NOMO-1 treated with DMSO at 0.1 percent for 48 hours (cell line): Measurements from ENCODE around the gene CD99.

Source experiments
- DNase-seq: peaks from one replicate; lab custom pipeline; 2025; ENCODE audit not compliant: unreplicated experiment; lab: John Stamatoyannopoulos, UW

CD99 gene, protein sequence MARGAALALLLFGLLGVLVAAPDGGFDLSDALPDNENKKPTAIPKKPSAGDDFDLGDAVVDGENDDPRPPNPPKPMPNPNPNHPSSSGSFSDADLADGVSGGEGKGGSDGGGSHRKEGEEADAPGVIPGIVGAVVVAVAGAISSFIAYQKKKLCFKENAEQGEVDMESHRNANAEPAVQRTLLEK

DNA sequence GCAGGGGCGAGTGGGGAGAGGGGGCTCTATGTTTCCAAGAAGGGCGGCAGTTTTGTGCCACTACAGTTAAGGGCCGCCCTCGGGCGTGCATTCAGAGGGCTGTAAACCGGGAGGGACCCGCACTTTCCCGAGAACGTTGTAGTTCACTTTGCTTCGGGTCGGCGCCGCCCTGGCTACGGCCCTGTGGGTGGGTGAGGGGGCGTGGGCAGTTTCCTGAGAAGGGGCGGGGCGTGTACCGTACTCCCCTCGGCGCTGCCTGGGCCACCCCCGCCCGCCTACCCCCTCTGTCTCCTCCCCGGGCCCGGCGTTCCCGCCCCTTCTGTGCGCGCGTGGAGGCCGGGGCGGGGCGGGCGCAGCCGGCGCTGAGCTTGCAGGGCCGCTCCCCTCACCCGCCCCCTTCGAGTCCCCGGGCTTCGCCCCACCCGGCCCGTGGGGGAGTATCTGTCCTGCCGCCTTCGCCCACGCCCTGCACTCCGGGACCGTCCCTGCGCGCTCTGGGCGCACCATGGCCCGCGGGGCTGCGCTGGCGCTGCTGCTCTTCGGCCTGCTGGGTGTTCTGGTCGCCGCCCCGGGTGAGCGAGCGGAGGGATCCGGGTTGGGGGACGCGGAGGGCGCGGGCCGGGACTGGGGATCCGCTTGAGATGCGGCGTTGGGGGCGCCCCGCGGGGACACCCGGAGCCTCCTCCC is at the start of gene CD99:
Gene CD99 (plus strand): TSS at position 440 of the 687 bp plus-strand sequence. CDS start 66 bp downstream, at position 506.
- DNase-seq, result no peak

DNA sequence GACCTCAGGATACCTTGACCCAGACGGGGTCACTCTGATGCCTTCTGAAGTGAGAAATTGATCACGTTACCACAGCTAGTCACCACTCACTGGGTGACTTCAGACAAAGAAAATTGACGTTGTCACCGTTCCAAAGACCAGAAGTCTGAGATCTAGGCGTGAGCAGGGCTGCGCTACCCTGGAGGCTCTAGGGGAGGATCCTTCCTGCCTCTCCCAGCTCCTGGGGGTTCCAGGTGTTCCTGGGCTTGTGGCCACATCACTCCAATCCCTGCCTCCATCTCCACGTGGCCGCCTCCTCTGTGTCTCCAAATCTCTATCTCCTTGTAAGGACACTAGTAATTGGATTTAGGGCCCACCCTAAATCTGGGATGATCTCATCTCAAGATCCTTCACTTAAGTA is 48.9 kb upstream of the CD99 start:
- no peak for DNase-seq

DNA sequence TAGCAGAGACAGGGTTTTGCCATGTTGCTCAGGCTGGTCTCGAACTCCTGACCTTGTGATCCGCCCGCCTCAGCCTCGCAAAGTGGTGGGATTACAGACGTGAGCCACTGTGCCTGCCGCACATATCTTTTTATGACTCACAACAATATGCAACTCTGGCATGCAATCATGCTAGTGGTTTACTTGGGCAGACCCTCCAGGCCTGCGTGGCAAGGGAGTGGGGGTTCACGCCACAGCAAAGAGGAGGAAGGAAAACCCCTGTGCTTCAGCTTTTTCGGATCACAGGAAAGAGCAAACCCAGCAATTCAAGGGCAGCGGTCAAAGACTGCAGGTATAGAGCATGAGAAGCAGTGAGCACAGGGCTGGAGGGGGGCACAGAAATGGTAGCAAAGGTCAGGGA is 48.3 kb upstream of the CD99 start:
- DNase-seq, result no peak

DNA sequence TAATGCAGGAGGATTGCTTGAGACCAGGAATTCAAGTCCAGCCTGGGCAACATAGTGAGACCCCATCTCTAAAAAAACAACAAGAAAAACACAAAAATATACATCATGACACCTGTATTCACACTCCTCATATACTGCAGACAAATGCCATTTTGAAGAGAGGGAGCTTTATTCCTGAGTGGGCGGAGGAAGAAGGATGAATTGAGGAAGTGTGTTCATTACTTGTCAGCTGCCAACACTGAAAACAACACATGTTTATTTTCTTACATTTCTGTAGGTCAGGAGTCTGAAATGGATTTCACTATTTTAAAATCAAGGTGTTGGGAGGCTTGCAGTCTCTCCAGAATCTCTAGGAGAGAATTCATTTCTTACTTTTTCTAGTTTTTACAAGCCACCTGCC is 47.2 kb upstream of the CD99 start:
- no peak for DNase-seq

DNA sequence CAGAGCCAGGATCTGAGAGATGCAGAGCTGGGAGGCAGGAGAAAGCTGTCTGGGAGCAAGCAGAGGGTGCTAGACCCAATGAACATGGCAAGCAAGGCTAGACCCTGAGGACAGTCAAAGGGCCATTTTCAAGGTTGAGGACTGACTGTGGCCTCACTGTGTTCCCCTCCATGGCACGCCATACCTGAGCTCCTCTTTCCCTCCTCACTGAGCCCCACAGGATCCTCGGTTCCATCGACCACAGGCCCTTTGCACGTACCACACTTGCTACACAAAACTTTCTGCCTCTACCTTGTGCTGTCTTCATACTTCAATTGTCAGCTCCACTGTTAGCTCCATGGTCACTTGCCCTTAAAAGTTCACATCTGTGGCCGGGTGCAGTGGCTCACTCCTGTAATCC is 45.5 kb upstream of the CD99 start:
- no peak for DNase-seq

DNA sequence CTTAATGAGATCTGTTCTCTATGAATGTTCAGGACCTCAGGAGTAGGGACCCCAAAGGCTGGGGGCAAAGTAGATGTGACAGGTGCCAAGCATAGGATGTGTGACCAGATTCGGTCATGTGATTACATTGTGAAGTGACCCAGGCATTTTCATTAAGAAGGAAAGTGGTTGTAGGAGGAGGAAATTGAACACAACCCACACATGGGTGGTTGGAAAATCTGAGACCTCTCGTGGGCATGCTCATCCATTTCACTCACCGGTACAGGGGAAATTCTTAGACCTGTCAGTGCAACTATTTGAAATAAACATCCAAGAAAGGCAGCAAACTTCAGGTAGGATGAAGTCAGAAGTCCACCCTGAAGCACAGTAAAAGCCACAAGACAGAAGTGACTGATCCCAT is 43.5 kb upstream of the CD99 start:
- no peak for DNase-seq

DNA sequence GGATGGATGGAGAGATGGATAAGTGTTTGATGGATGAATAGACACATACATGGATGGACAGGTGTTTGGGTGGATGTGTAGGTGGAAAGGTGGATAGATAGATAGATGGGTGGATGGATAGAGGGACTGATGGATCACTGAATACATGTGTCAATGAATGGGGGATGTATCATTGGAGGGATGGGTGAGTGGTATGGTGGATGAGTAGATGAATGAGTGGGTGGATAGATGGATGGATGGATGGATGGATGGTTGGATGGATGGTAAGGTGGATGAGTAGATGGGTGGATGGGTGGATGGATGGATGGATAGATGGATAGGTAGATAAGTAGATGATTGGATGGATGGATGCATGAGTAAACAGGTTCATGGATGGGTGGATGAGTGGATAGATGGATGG is 41.1 kb upstream of the CD99 start:
- no peak for DNase-seq

DNA sequence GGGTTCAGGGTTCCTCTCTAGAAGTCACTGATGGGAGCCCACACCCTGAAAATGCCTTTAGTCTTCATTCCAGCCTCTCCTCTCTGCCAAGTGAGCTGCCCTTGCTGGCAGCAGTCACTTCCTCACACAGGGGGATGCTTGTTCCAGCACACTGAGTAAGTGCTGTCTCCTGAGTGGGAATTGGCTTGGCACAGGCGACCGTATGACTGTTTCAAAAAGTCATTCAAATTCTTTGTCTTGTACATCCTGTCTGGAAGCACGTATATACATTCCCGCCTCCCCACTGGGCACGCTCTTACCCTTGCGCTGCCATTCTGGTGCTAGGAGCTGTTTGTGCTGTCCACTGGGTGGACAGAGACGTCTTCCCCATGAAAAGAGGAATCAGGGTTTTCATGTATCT is 40.2 kb upstream of the CD99 start:
- DNase-seq, result no peak

DNA sequence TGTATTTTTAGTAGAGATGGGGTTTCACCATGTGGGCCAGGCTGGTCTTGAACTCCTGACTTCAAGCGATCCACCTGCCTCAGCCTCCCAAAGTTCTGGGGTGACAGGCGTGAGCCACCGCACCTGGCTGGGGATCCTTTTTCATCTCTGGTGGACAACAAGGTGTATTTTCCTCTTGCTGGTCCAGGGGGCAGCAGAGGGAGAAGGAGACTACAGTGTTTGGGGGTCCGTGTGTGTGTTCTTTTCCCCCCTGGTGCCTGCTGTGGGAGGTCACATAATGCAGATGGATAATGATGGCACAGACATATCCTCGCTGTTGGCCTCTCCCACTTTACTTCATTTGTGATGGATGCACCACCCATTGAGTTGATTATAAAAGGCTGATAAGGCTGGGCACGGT is 39.0 kb upstream of the CD99 start:
- no peak for DNase-seq

DNA sequence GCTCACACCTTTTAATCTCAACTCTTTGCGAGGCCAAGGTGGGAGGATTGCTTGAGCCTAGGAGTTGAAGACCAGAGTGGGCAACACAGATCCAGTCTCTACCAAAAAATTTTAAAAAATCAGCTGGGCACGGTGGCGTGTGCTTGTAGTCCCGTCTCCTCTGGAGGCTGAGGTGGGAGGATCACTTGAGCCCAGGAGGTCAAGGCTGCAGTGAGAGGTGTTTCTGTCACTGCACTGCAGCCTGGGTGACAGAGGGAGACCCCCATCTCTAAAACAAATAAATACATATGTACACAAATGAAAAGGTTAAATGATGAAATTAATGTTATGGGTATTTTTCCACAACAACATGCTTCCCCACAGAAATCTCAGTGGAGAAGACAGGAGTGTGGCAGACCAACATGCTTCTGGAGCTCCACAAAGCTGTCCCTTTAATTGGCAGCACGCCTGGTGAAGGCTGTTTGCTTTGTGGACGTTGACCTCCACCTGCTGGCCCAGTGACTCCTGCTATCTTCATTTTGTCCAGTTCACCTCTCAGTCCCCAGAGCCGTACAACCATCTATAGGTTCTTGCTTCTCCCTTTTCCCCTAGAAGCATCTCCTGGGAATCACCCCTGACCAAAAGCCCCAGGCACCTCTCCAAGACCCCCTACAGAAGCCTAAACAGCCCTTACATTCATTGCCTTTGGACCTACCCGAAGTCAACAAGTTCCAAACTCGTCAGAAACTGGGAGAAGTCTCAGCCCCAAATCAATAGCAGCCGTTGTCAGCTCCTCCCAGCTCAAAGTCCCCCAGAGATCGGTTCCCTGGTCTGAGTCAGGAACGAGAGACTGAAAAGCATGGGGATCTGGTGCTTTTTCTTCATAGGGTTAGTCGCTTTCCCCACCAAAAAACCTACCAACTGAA is 36.4 kb upstream of the CD99 start:
- no peak for DNase-seq

DNA sequence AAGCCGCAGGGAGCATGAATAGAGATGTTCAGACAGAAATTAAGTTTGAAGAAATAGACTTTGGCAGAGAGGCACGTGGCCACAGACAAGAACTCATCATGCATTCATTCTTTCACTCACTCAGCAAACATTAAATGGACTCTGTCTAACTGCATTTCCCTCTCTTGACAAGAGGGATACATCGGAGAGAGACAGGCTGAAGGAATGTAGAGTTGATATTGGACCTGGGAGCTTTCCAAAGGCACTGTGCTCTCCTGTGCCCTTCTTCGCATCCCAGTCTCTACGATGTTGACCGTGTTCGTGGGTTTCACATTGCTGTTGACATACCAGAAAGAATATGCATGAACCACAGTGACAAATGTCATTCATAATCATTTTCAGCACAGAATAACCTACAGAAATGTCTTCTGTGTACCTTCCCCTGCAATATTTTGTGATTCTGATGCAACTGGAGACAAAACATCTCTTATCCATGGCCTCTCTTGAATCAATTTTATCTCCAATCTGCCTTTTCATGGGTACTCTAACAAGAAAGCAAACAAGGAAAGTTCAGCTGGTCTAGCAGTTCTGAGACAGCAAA is 34.7 kb upstream of the CD99 start:
- DNase-seq, result no peak

DNA sequence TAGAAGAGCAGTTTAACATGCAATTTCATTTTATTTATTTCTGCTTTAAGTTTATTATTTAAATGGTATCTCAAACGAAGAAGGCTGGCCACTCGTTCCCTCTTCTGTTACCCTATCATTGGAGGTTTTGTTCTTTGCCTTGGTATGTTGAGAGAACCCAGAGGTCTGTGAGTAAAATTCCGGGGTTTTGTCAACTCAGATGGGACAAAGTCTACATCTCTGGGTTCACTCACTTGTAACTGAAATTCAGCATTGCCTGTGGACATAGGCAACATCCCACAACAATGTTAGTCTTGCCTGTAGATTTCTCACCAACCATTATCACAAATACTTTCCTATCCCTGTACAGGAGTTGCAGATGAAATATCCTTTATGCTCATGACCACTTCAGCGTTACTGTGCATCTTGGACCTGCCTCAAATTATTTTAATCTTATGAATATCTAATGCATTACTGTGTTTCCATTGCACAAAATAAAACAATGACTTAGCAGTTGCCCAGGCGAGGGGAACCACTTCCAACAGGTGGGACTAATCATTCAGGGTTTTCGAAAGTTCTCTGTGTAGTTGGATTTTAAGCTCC is 33.5 kb upstream of the CD99 start:
- DNase-seq, result no peak

DNA sequence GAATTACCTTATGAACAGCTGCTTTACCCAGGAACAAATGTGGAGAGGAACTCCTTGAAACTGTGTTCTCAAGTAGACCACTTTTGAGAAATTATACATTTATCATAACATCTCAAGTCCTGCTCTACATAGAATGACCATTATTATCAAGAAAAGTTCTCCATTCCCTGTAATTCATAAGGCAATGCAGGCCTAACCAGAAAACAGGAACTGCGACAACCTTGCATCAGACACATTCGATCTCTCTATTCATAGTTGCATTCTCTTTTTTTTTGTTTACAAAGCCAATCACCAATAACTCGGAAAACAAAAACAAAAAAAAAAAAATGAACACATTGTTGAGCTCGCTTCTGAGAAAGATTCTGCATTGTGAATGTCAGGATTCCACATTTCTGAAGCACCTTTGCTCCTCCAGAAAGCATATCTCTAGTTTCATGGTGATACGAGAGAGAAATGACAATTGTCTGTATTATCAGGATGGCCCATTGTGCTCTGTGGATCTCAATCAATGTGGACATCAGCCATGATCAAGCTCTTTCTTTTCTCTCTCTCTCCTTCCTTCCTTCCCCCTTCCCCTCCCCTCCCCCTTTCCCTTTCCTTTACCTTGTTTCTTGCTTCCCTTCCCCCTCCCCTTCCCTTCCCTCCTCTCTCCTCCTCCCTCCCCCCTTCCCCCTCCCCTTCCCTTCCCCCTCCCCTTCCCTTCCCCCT is 32.4 kb upstream of the CD99 start:
- DNase-seq, result no peak

DNA sequence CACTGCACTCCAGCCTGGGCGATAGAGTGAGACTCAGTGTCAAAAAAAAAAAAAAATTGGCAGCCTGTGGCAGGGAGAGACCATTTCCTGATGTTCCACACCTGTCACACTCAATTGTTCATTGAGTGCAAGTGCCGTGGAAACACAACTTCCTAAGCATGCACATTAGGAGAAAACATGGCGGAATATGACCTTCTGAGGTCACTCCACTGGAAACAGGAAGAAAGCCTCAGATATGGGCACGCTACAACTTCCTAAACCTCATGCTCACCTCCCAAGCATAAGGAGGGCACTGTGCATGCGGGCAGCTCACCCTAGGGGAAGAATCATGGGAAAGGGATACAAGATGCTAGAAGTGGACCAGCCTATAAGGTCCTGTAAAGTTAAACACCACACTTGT is 28.5 kb upstream of the CD99 start:
- no peak for DNase-seq

DNA sequence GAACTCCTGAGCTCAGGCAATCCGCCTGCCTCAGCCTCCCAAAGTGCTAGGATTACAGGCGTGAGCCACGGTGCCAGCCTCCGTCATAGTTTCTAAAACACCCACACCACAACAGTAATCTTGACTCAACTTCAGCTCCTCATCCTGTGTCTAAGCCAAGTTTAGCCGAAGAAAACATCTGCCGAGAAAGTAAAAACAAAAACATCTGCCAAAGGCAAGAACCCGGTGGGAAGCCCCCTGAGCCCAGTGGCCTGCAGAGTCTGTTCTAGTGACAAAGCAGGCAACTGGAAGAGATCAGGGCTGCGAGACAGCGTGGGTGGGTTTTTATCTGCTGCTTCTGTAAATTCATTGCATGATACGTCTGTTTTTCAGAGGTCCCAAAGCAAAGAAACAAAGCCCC is 26.6 kb upstream of the CD99 start:
- DNase-seq, result no peak

DNA sequence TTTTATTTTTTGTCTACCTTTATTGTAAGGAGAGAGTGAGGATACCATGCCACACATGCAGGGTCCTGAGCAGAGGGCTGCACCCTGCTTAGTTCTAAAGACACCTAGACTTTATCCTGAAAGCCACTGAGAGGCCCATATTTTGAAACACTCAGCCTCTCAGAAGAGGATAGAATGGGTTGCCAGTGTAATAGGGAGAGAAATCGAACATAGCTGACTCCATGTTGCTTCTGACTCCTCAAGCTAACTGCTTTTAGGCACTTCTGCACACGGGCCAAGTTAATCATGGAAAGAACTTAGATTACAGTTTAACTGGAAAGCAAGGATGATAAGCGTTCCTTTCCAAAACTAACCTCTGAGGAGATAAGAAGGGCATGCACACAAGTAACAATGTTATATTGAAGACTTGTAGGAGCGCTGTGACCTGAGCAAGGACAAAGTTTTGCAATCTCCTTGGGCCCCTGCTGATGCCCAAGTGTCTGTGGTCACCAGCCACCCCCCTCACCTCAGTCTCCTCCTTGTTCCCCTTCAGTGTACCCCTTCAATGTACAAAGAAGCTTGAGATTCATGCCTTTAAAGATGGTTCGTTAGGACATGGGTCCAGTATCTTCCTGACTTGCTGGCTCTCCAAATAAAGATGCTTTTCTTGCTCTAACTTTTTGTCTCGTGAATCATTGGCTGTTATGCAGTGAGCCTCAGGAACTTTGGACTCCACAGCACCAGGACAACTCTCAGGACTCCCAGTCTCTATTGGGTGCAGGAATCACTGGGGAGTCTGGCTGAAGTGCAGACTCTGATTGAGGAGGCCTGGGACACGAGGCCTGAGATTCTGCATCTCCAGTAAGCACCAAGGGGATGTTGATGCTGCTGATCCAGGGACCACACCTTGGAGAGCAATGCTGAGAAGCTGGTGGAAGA is 25.4 kb upstream of the CD99 start:
- DNase-seq, result no peak

DNA sequence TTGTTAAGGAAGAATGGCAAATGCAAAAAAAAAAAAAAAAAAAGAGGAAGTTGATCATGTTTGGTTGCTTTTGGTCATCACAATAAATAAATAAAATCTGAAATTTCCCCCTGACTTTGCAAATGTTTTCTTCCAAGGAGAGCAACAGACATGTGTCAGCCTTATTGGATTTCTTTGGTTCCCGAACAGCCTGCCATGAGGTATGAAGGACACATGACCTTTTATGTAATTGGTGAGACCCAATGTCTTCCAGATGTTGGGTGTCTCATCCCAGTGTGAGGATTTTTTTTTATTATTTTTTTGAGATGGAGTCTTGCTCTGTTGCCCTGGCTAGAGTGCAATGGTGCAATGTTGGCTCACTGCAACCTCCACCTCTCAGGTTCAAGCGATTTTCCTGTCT is 24.6 kb upstream of the CD99 start:
- no peak for DNase-seq

DNA sequence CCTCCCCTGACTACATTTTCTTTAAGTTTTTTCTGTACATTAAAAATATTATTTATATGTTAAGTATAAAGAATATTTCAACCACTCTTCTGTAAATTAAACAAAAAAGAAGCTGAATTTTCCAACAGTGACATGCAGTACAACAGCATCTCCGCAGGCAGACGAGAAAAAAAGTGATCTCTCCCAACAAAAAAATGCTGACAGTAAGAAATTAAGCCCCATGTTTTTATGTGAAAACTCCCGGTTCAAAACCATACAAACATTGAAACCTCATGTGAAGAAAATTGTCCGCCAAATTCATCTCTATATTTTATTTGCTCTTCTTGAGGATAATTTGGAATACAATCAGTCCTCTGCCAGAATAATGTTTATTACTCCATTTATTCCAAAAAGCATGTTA is 20.1 kb upstream of the CD99 start:
- no peak for DNase-seq

DNA sequence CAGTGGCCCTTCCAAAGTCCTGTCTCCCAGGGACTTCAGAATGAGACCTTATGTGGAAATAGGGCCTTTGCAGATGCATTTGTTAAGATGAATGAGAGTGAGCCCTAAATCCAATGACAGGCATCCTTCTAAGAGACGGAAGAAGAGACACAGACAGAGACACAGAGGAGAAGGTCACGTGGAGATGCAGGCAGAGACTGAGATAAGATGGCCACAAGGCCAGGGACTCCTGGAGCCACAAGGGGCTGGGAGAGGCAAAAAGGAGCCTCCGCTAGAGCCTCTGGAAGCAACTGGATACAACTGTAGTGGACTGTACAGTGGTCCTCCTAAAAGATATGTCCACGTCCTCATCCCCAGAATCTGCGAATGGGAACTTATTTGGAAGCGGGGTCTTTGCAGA is 19.0 kb upstream of the CD99 start:
- no peak for DNase-seq

DNA sequence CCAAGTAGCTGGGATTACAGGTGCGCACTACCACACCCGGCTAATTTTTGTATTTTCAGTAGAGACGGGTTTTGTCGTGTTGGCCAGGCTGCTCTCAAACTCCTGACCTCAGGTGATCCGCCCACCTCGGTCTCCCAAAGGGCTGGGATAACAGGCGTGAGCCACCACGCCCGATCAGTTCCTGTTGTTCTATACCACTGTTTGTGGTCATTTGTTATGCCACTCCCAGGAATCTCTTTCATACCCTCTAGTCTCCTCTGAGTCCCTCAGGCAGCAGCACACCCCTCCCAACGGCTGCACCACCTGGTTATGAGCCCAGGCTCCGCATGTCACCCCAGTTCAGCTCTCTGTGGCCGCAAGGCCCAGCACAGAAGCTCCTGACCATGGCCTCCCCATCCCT is 17.5 kb upstream of the CD99 start:
- DNase-seq, result no peak
